PC-3 (cell line): ENCODE data around the gene IL1RAPL1.

ENCODE experiments used
- EZH2 ChIP-seq: fragments of 300-600 bp; sonication (generic); IDR thresholded peaks from one replicate; pipeline ENCODE4 v1.6.1; 2017; ENCODE audit warnings: antibody characterized with exemption, mild to moderate bottlenecking, low read length; ENCODE audit not compliant: unreplicated experiment
- EZH2phosphoT487 ChIP-seq: fragments of 300-600 bp; sonication (generic); IDR thresholded peaks from 2 replicates; pipeline ENCODE4 v1.6.1; 2018; ENCODE audit warnings: mild to moderate bottlenecking, antibody characterized with exemption, low read length, borderline replicate concordance
- TF ChIP-seq, protein P1 (sequence below): fragments of 300-600 bp; sonication (generic); conservative IDR thresholded peaks from 2 replicates; pipeline ENCODE4 v1.5.1; 2017; ENCODE audit warnings: antibody characterized with exemption, low read depth, mild to moderate bottlenecking, low read length

DNA sequence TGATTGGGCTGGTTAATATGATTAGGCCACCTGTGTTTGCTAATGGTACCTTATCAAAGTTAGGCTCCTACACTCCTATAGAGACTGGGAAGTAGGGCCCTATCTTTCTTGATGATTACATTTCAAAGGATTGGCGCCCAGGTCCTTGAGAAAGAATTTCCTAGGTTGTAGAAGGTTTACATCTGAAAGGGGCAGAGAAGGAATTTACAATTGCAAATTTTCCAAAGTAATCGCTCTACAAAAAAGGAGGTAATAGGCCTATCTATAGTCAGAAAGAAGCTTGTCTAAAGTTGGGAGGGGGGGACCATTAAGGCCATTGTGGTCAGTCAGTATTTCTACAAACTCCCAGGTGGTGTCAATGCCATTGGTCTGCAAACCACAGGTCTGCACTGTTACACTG lies 638.4 kb downstream of the IL1RAPL1 start:
- TF ChIP-seq, protein P1, sequence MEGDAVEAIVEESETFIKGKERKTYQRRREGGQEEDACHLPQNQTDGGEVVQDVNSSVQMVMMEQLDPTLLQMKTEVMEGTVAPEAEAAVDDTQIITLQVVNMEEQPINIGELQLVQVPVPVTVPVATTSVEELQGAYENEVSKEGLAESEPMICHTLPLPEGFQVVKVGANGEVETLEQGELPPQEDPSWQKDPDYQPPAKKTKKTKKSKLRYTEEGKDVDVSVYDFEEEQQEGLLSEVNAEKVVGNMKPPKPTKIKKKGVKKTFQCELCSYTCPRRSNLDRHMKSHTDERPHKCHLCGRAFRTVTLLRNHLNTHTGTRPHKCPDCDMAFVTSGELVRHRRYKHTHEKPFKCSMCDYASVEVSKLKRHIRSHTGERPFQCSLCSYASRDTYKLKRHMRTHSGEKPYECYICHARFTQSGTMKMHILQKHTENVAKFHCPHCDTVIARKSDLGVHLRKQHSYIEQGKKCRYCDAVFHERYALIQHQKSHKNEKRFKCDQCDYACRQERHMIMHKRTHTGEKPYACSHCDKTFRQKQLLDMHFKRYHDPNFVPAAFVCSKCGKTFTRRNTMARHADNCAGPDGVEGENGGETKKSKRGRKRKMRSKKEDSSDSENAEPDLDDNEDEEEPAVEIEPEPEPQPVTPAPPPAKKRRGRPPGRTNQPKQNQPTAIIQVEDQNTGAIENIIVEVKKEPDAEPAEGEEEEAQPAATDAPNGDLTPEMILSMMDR = no peak
- TF ChIP-seq EZH2phosphoT487 (no peak), EZH2 (no peak)
